Smooth muscle cell (in vitro differentiated cells): ENCODE results near the gene HSF4. TPM values are rescaled to one million over a fixed set of nuclear protein-coding genes. Genes with fewer than 3 reads are reported as not detected.
"Not testable (repeated sequence)": the region's sequence is repeated elsewhere in the genome, so short reads cannot be mapped to it uniquely, and the experiment has no call there.

Experiments used
- DNase-seq: peaks from one replicate; lab custom pipeline; 2025; ENCODE audit not compliant: unreplicated experiment; lab: John Stamatoyannopoulos, UW
- H2AFZ ChIP-seq: fragments of 200-600 bp; sonication (generic); 2 replicates; pipeline ENCODE4 v1.6.0; 2016; ENCODE audit warnings: antibody characterized with exemption, low read depth, mild to moderate bottlenecking
- H3F3A ChIP-seq: fragments of 200-600 bp; sonication (generic); 2 replicates; pipeline ENCODE4 v1.6.0; 2017; ENCODE audit warnings: antibody characterized with exemption, low read depth
- H3K27ac ChIP-seq: fragments of 200-600 bp; sonication (generic); 2 replicates; pipeline ENCODE4 v1.5.1; 2016; ENCODE audit warnings: low read depth, mild to moderate bottlenecking
- H3K27me3 ChIP-seq: fragments of 200-600 bp; sonication (generic); 2 replicates; pipeline ENCODE4 v1.6.1; 2016; ENCODE audit warnings: low read depth, mild to moderate bottlenecking
- H3K36me3 ChIP-seq: fragments of 200-600 bp; sonication (generic); 2 replicates; pipeline ENCODE4 v1.5.1; 2016; ENCODE audit warnings: low read depth
- H3K4me1 ChIP-seq: fragments of 200-600 bp; sonication (generic); 2 replicates; pipeline ENCODE4 v1.5.1; 2016; ENCODE audit warnings: low read depth
- H3K4me2 ChIP-seq: fragments of 200-600 bp; sonication (generic); 2 replicates; pipeline ENCODE4 v1.6.0; 2016; ENCODE audit warnings: mild to moderate bottlenecking
- H3K4me3 ChIP-seq: fragments of 200-600 bp; sonication (generic); 2 replicates; pipeline ENCODE4 v1.5.1; 2016; ENCODE audit warnings: mild to moderate bottlenecking
- H3K79me2 ChIP-seq: fragments of 200-600 bp; sonication (generic); 2 replicates; pipeline ENCODE4 v1.6.0; 2016; ENCODE audit warnings: low read depth, mild to moderate bottlenecking
- H3K9ac ChIP-seq: fragments of 200-600 bp; sonication (generic); 2 replicates; pipeline ENCODE4 v1.6.0; 2016; ENCODE audit warnings: low read depth
- H3K9me3 ChIP-seq: fragments of 200-600 bp; sonication (generic); replicated peaks from 2 replicates; pipeline ENCODE4 v1.5.1; 2016; ENCODE audit warnings: low read depth
- H4K20me1 ChIP-seq: fragments of 200-600 bp; sonication (generic); 2 replicates; pipeline ENCODE4 v1.6.0; 2016; ENCODE audit warnings: low read depth
- WGBS: methylation state at CpG from one replicate; pipeline ENCODE4 v1.1.7; 2016; ENCODE audit warnings: low lambda C conversion rate; 5-methylcytosine and 5-hydroxymethylcytosine counted together
- polyA plus RNA-seq: library from polyadenylated mRNA; unstranded; fragments of >200 nt; fragmentation: Nextera tagmentation; extraction: Ambion mirVana; gene quantifications from 2 replicates; pipeline ENCODE4 v1.2.1, GENCODE V29; 2016
- total RNA-seq: library from RNA; depleted of rRNA; stranded (reverse); fragments of >200 nt; gene quantifications from 2 replicates; pipeline ENCODE4 v1.2.3, GENCODE V29; 2014
- TF ChIP-seq, protein P1 (sequence below): fragments of 200-600 bp; sonication (generic); IDR thresholded peaks from 2 replicates; pipeline ENCODE4 v1.5.1; 2017; ENCODE audit warnings: borderline replicate concordance, mild to moderate bottlenecking, antibody characterized with exemption; ENCODE audit not compliant: insufficient read depth, poor library complexity, severe bottlenecking

Gene HSF4
- total and polyA plus RNA-seq, 2 experiments from 2014 or later: 2.9 to 6.1 TPM

DNA sequence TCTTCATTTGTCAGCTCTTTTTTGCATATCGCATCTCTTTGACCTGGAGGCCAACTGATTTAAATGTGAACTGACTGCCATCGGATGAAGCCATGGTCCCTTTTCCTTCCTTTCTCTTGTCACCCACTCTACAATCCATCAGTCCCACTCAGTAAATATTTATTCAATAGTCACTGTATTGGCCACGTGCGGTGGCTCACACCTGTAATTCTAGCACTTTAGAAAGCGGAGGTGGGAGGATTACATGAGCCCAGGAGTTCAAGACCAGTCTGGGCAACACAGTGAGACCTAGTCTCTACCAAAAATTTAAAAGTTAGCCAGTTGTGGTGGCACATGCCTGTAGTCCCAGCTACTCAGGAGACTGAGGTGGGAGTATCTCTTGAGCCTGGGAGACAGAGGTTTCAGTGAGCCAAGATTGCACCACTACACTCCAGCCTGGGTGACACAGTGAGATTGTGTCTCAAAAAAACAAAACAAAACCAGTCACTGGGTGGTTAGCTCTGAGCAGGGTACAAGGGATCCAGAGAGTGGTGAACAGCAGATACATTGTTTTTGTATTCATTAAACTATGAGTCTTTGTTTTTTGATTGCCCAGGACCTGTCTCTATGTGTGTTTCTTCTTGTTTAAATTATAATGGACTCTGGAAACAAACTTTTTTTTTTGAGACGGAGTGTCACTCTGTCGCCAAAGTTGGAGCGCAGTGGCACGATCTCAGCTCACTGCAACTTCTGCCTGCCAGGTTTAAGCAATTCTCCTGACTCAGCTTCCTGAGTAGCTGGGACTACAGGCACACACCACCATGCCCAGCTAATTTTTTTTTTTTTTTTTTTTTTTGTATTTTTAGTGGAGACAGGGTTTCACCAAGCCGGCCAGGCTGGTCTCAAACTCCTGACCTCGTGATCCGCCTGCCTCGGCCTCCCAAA is 47.9 kb upstream of the HSF4 start:
- Histone ChIP-seq H3K9me3 (no peaks in the 10 kb centered on the region), H3K27ac (peak overlapping the region; percentile 96), H3K79me2 (peaks cover 52% of the 10 kb centered on the region)

DNA sequence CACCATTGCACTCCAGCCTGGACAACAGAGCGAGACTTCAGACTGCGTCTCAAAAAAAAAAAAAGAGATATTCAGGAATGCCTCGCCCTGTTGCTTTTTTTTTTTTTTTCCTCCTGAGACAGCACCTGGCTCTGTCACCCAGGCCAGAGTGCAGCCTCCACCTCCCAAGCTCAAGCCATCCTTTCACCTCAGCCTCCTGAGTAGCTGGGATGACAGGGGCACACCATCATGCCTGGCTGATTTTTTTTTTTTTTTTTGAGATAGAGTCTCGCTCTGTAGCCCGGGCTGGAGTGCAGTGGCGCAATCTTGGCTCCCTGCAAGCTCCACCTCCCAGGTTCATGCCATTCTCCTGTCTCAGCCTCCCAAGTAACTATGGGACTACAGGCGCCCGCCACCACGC is 46.8 kb upstream of the HSF4 start:
- peaks cover 11% of the 10 kb centered on the region for H3F3A ChIP-seq
- H3K79me2 ChIP-seq: peaks cover 42% of the 10 kb centered on the region
- no peak overlapping the region for H3K4me3 ChIP-seq
- H4K20me1 ChIP-seq: peaks cover 35% of the 10 kb centered on the region
- peaks cover 6% of the 10 kb centered on the region for H3K4me1 ChIP-seq
- H3K27ac ChIP-seq: no peak overlapping the region
- H3K27me3 ChIP-seq: no peaks in the 10 kb centered on the region
- no peak overlapping the region for H3K9ac ChIP-seq
- H3K36me3 ChIP-seq: peaks cover 4% of the 10 kb centered on the region
- H3K9me3 ChIP-seq: no peaks in the 10 kb centered on the region
- no peak for DNase-seq
- H3K4me2 ChIP-seq: no peak overlapping the region
- TF ChIP-seq, protein P1, sequence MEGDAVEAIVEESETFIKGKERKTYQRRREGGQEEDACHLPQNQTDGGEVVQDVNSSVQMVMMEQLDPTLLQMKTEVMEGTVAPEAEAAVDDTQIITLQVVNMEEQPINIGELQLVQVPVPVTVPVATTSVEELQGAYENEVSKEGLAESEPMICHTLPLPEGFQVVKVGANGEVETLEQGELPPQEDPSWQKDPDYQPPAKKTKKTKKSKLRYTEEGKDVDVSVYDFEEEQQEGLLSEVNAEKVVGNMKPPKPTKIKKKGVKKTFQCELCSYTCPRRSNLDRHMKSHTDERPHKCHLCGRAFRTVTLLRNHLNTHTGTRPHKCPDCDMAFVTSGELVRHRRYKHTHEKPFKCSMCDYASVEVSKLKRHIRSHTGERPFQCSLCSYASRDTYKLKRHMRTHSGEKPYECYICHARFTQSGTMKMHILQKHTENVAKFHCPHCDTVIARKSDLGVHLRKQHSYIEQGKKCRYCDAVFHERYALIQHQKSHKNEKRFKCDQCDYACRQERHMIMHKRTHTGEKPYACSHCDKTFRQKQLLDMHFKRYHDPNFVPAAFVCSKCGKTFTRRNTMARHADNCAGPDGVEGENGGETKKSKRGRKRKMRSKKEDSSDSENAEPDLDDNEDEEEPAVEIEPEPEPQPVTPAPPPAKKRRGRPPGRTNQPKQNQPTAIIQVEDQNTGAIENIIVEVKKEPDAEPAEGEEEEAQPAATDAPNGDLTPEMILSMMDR: no peak
- 96% methylated on average over 9 of the region's 9 CpGs for WGBS
- no peak overlapping the region for H2AFZ ChIP-seq

More for the DNA sequence above, 47.9 kb upstream of the HSF4 start:
- H2AFZ ChIP-seq: no peak overlapping the region
- no peaks in the 10 kb centered on the region for H3K27me3 ChIP-seq
- H3F3A ChIP-seq: peaks cover 11% of the 10 kb centered on the region
- H3K9ac ChIP-seq: peak overlapping the region; percentile 3
- no peak for DNase-seq
- 95% methylated on average over 13 of the region's 13 CpGs for WGBS
- H3K4me2 ChIP-seq: no peak overlapping the region
- TF ChIP-seq, protein P1: no peak
- H4K20me1 ChIP-seq: peaks cover 29% of the 10 kb centered on the region
- no peak overlapping the region for H3K4me3 ChIP-seq
- H3K4me1 ChIP-seq: peaks cover 6% of the 10 kb centered on the region
- H3K36me3 ChIP-seq: no peaks in the 10 kb centered on the region

DNA sequence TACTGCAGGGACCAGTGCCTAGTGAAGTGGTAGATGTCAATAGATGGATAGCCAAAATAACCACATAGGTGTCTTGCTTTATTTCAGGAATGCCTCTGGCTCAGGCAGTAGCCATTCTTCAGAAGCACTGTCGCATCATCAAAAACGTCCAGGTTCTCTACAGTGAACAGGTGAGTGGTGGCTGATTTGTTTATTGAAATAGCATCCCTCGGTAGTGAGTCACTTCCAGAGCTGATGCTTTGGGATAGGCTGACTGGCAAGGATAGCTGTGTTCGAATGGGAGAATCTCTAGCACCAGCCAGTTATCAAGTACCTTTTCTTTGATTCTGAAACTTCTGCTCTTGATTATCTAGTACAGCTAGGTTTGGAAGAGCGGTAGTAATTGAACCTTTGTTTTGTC is 44.5 kb upstream of the HSF4 start:
- no peak for DNase-seq
- Histone ChIP-seq H3K79me2 (peaks cover 27% of the 10 kb centered on the region), H2AFZ (no peak overlapping the region), H3K9ac (no peak overlapping the region), H3K36me3 (peaks cover 12% of the 10 kb centered on the region), H3K4me3 (no peak overlapping the region), H3F3A (peaks cover 3% of the 10 kb centered on the region), H3K4me2 (no peak overlapping the region), H4K20me1 (peaks cover 38% of the 10 kb centered on the region), H3K4me1 (peaks cover 3% of the 10 kb centered on the region), H3K27ac (no peak overlapping the region), H3K27me3 (no peaks in the 10 kb centered on the region), H3K9me3 (no peaks in the 10 kb centered on the region)
- WGBS: 85% methylated on average over 5 of the region's 5 CpGs
- TF ChIP-seq, protein P1: no peak

DNA sequence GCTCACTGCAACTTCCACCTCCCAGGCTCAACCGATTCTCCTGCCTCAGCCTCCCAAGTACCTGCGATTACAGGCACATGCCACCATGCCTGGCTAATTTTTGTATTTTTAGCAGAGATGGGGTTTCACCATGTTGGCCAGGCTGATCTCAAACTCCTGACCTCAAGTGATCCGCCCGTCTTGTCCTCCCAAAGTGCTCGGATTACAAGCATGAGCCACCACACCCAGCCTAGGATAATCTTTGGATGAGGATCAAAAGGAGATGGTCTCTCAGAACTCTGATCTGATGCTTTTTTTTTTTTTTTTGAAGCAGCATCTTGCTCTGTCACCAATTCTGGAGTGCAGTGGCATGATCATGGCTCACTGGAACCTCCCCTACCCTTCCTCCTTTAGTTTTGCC is 41.7 kb upstream of the HSF4 start:
- H3F3A ChIP-seq, H3K4me3 ChIP-seq, DNase-seq, H3K9ac ChIP-seq, H3K4me2 ChIP-seq, H3K9me3 ChIP-seq, H2AFZ ChIP-seq, H3K79me2 ChIP-seq, H3K27ac ChIP-seq, H3K4me1 ChIP-seq, H3K27me3 ChIP-seq: not testable (repeated sequence)
- H3K36me3 ChIP-seq: peaks cover 12% of the 10 kb centered on the region
- H4K20me1 ChIP-seq: peaks cover 36% of the 10 kb centered on the region
- 98% methylated on average over 5 of the region's 5 CpGs for WGBS
